ENCODE data around the gene ARL6IP6.
"Not testable (repeated sequence)": the region's sequence is repeated elsewhere in the genome, so short reads cannot be mapped to it uniquely, and the experiment has no call there.

Gene ARL6IP6

GRCh38 chr2:152720794-152721193 is 2.4 kb downstream of the ARL6IP6 start:
- H3K4me3 ChIP-seq (ENCODE audit: low read depth, low read length), result no peak overlapping the region

GRCh38 chr2:152722639-152723038 is 4.2 kb downstream of the ARL6IP6 start:
- not testable (repeated sequence) for H3K4me3 ChIP-seq (ENCODE audit: low read depth, low read length)

- no peak overlapping the region for H3K4me3 ChIP-seq (ENCODE audit: low read depth, low read length)
These were observed 5.5 kb downstream of the ARL6IP6 start for GRCh38 chr2:152723918-152724317.

- no peak overlapping the region for H3K4me3 ChIP-seq (ENCODE audit: low read depth, low read length)
These were observed 11.4 kb downstream of the ARL6IP6 start for GRCh38 chr2:152729844-152730243.

GRCh38 chr2:152730591-152731333 is 12.3 kb downstream of the ARL6IP6 start:
- no peak overlapping the region for H3K4me3 ChIP-seq (ENCODE audit: low read depth, low read length)

GRCh38 chr2:152737509-152737908 is 19.1 kb downstream of the ARL6IP6 start:
- not testable (repeated sequence) for H3K4me3 ChIP-seq (ENCODE audit: low read depth, low read length)

GRCh38 chr2:152738438-152738837 is 20.0 kb downstream of the ARL6IP6 start:
- H3K4me3 ChIP-seq (ENCODE audit: low read depth, low read length), result no peak overlapping the region

GRCh38 chr2:152739705-152740104 is 21.3 kb downstream of the ARL6IP6 start:
- H3K4me3 ChIP-seq (ENCODE audit: low read depth, low read length), result not testable (repeated sequence)

GRCh38 chr2:152740743-152741328 is 22.4 kb downstream of the ARL6IP6 start:
- no peak overlapping the region for H3K4me3 ChIP-seq (ENCODE audit: low read depth, low read length)

- H3K4me3 ChIP-seq (ENCODE audit: low read depth, low read length), result no peak overlapping the region
These were observed 24.6 kb downstream of the ARL6IP6 start for GRCh38 chr2:152743002-152743401.

- not testable (repeated sequence) for H3K4me3 ChIP-seq (ENCODE audit: low read depth, low read length)
These were observed 29.3 kb downstream of the ARL6IP6 start for GRCh38 chr2:152747751-152748150.

GRCh38 chr2:152755029-152755428 is 36.6 kb downstream of the ARL6IP6 start:
- no peak overlapping the region for H3K4me3 ChIP-seq (ENCODE audit: low read depth, low read length)

GRCh38 chr2:152759290-152760072 is 41.1 kb downstream of the ARL6IP6 start:
- no peak overlapping the region for H3K4me3 ChIP-seq (ENCODE audit: low read depth, low read length)

GRCh38 chr2:152761214-152761613 is 42.8 kb downstream of the ARL6IP6 start:
- H3K4me3 ChIP-seq (ENCODE audit: low read depth, low read length), result no peak overlapping the region

GRCh38 chr2:152762202-152762601 is 43.8 kb downstream of the ARL6IP6 start:
- H3K4me3 ChIP-seq (ENCODE audit: low read depth, low read length), result no peak overlapping the region

- not testable (repeated sequence) for H3K4me3 ChIP-seq (ENCODE audit: low read depth, low read length)
These were observed 44.8 kb downstream of the ARL6IP6 start for GRCh38 chr2:152763208-152763607.

- no peak overlapping the region for H3K4me3 ChIP-seq (ENCODE audit: low read depth, low read length)
These were observed 45.2 kb downstream of the ARL6IP6 start for GRCh38 chr2:152763651-152764050.

GRCh38 chr2:152766928-152767327 is 48.5 kb downstream of the ARL6IP6 start:
- H3K4me3 ChIP-seq (ENCODE audit: low read depth, low read length), result no peak overlapping the region

- H3K4me3 ChIP-seq (ENCODE audit: low read depth, low read length), result no peak overlapping the region
These were observed 62.8 kb downstream of the ARL6IP6 start for GRCh38 chr2:152781175-152781574.

GRCh38 chr2:152782171-152782570 is 63.8 kb downstream of the ARL6IP6 start:
- no peak overlapping the region for H3K4me3 ChIP-seq (ENCODE audit: low read depth, low read length)

- H3K4me3 ChIP-seq (ENCODE audit: low read depth, low read length), result no peak overlapping the region
These were observed 72.5 kb downstream of the ARL6IP6 start for GRCh38 chr2:152790883-152791282.

GRCh38 chr2:152791979-152792378 is 73.6 kb downstream of the ARL6IP6 start:
- H3K4me3 ChIP-seq (ENCODE audit: low read depth, low read length), result no peak overlapping the region
